Measurements from ENCODE around the gene PTPRG. TPM values are rescaled to one million over a fixed set of nuclear protein-coding genes. Genes with fewer than 3 reads are reported as not detected.

PTPRG gene
- total RNA-seq, 4 donors from 2014 or later, result 11.0 to 18.5 (median 14.9) TPM

DNA sequence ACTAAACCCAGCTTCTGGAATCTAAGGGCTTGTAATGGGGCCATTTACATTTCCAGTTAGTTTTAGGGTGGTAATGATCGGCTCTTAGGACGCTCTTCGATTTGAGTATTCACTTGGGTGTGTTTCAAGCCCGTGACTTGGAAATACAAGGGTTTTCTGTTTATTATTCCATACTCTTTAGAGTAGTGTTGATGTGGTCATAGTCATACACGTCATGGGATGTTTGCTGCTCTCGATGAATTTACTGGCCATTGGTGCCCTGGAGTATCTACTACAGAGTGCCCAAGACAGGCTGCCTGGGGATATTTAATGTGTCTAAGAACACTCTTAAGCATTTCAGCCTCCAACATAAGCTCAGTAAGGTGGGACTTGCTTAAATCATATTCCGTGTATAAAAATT, 64.1 kb downstream of the PTPRG start:
- Histone ChIP-seq H3K27ac (no peak overlapping the region), H3K4me1 (peaks cover 4% of the 10 kb centered on the region), H3K27me3 (no peaks in the 10 kb centered on the region), H3K4me3 (no peak overlapping the region), H3K9me3 (no peaks in the 10 kb centered on the region), H3K36me3 (no peaks in the 10 kb centered on the region)
- TF ChIP-seq, protein P1, sequence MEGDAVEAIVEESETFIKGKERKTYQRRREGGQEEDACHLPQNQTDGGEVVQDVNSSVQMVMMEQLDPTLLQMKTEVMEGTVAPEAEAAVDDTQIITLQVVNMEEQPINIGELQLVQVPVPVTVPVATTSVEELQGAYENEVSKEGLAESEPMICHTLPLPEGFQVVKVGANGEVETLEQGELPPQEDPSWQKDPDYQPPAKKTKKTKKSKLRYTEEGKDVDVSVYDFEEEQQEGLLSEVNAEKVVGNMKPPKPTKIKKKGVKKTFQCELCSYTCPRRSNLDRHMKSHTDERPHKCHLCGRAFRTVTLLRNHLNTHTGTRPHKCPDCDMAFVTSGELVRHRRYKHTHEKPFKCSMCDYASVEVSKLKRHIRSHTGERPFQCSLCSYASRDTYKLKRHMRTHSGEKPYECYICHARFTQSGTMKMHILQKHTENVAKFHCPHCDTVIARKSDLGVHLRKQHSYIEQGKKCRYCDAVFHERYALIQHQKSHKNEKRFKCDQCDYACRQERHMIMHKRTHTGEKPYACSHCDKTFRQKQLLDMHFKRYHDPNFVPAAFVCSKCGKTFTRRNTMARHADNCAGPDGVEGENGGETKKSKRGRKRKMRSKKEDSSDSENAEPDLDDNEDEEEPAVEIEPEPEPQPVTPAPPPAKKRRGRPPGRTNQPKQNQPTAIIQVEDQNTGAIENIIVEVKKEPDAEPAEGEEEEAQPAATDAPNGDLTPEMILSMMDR (IDR thresholded peaks at IDR 0.05), result no peak
- TF ChIP-seq EP300 (IDR thresholded peaks at IDR 0.05) (no peak), POLR2AphosphoS5 (IDR thresholded peaks at IDR 0.05) (no peak), POLR2A (IDR thresholded peaks at IDR 0.05) (no peak)
- DNase-seq (ENCODE audit: low spot score in 2 of 2), result no peak
- WGBS, result 92% methylated on average over 7 of the region's 7 CpGs

DNA sequence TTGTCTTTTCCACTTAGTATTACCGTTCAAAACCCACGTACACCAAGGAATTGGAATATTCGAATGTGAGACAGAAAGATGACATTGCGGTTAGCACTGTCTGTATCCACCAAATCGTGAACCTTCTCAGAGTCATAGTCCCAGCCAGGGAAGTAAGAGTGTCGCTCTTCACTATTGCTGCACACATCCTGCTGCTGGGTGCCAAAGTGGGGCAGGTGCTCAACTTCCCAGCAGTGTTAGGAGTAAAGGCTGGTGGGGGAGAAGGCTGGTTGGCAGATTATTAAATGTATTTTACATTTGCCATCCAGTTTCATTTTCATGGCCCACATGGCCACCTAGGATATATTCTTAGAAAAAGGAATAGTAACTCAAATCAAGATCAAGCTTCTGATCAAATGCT, 65.1 kb downstream of the PTPRG start:
- H3K36me3 ChIP-seq, result no peaks in the 10 kb centered on the region
- no peak overlapping the region for H3K4me3 ChIP-seq
- TF ChIP-seq POLR2A (IDR thresholded peaks at IDR 0.05), result no peak
- no peaks in the 10 kb centered on the region for H3K9me3 ChIP-seq
- H3K4me1 ChIP-seq, result peaks cover 4% of the 10 kb centered on the region
- no peaks in the 10 kb centered on the region for H3K27me3 ChIP-seq
- 86% methylated on average over 6 of the region's 6 CpGs for WGBS
- no peak overlapping the region for H3K27ac ChIP-seq
- no peak for DNase-seq (ENCODE audit: low spot score in 2 of 2)

DNA sequence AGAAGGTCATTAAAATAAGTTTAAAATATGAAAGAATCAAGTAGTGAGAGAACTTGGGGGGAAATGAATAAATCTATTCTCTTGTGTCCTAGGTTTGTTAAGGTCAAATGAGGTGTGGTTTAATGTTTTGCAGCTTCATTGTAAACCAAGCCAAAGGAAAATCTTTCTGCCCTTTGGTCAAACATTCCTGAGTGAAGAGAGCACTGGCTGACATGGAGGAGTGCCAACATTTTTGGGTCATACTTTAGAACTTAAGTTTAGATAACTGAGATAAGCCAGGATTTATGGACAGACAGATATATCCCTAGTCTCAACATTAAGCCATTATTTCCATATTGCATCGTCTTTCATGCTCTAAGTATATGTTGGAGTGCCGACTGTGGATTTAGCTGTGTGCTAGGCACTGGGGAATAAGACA, 66.4 kb downstream of the PTPRG start:
- 51% methylated on average over 2 of the region's 2 CpGs for WGBS
- Histone ChIP-seq H3K27me3 (no peaks in the 10 kb centered on the region), H3K27ac (no peak overlapping the region), H3K36me3 (no peaks in the 10 kb centered on the region), H3K4me1 (peaks cover 4% of the 10 kb centered on the region), H3K9me3 (no peaks in the 10 kb centered on the region), H3K4me3 (no peak overlapping the region)
- TF ChIP-seq POLR2AphosphoS5 (IDR thresholded peaks at IDR 0.05) (no peak), POLR2A (IDR thresholded peaks at IDR 0.05) (no peak), EP300 (IDR thresholded peaks at IDR 0.05) (no peak)
- TF ChIP-seq, protein P1 (IDR thresholded peaks at IDR 0.05), result no peak
- DNase-seq (ENCODE audit: low spot score in 2 of 2), result no peak

DNA sequence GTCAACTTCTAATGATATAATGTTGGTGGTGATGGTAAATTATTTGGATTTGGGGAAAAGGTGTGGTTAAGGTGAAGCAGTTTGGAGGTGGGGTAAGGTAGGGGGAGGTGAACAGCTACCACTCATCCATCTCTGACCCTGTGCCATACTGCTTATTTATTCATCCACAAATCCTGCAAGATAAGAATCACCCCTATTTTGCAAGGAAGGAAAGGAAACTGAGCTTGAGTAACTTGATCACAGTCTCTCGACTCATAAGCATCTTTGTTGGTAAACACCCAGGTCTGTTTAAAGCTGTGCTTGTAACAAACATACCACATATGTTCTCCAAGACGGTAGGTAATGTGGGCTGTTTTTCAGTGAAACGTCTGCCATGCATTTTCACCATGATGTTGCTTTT, 67.3 kb downstream of the PTPRG start:
- Histone ChIP-seq H3K9me3 (no peaks in the 10 kb centered on the region), H3K4me1 (peaks cover 4% of the 10 kb centered on the region), H3K36me3 (no peaks in the 10 kb centered on the region), H3K27ac (no peak overlapping the region), H3K27me3 (no peaks in the 10 kb centered on the region), H3K4me3 (no peak overlapping the region)
- 85% methylated on average over 3 of the region's 3 CpGs for WGBS
- DNase-seq (ENCODE audit: low spot score in 2 of 2), result no peak
- TF ChIP-seq POLR2AphosphoS5 (IDR thresholded peaks at IDR 0.05), result no peak

DNA sequence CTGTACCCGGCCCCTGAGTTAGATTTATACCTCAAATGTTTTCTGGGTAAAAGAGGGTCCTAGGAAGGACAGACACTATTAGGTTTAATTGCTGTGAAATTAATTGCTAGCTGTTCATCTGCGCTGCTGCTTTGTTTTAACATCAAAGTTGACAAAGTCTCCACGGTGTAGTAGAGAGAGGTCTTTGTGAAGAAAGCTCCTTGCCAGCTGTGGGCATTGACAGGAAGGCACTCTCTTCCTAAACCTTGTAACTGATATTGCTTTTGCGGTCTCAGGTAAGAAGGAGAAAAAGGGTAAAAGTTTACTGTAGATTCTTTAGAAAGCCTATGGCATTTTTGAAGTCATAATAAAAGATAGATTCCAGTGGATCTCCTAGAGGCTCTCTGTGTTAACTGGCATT, 68.1 kb downstream of the PTPRG start:
- Histone ChIP-seq H3K9me3 (no peaks in the 10 kb centered on the region), H3K4me1 (peaks cover 4% of the 10 kb centered on the region), H3K36me3 (no peaks in the 10 kb centered on the region), H3K4me3 (no peak overlapping the region), H3K27me3 (no peaks in the 10 kb centered on the region), H3K27ac (no peak overlapping the region)
- no peak for DNase-seq (ENCODE audit: low spot score in 2 of 2)
- TF ChIP-seq POLR2A (IDR thresholded peaks at IDR 0.05), result no peak
- TF ChIP-seq EP300 (IDR thresholded peaks at IDR 0.05), result no peak
- TF ChIP-seq POLR2AphosphoS5 (IDR thresholded peaks at IDR 0.05), result no peak
- TF ChIP-seq, protein P1 (IDR thresholded peaks at IDR 0.05), result no peak
- WGBS, result 95% methylated on average over 4 of the region's 4 CpGs

DNA sequence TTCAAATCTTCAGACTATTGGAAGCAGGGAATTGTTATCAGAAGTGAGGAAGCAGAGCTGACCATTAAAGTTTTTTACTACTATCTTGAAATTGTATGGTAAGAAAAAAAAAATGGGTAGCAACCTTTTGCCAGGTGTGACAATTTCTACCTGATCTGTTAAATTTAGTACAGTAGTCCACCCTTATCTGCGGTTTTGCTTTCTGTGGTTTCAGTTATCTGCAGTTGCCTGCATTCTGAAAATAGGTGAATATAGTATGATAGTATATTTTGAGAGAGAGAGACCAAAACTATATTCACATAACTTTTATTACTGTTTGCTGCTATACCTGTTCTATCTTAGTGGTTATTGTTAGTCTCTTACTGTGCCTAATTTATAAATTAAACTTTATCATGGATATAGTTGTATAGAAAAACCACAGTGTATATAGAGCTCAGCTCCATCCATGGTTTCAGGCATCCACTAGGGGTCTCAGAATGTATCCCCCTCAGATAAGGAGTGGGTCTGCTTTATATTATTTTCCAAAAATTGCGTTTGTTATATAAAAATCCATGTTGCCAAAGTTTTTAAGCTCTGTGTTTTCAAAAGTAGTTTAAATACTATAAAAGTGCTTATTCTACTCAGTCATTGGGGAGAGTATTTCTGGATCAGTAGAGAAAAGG, 69.9 kb downstream of the PTPRG start:
- no peak for TF ChIP-seq POLR2AphosphoS5 (IDR thresholded peaks at IDR 0.05)
- TF ChIP-seq POLR2A (IDR thresholded peaks at IDR 0.05), result no peak
- TF ChIP-seq, protein P1 (IDR thresholded peaks at IDR 0.05), result no peak
- no peak for TF ChIP-seq EP300 (IDR thresholded peaks at IDR 0.05)
- no peak overlapping the region for H3K4me3 ChIP-seq
- H3K27me3 ChIP-seq, result no peaks in the 10 kb centered on the region
- 91% methylated on average over 2 of the region's 2 CpGs for WGBS
- H3K36me3 ChIP-seq, result no peaks in the 10 kb centered on the region
- DNase-seq (ENCODE audit: low spot score in 2 of 2), result no peak
- H3K4me1 ChIP-seq, result peaks cover 4% of the 10 kb centered on the region
- no peak overlapping the region for H3K27ac ChIP-seq
- H3K9me3 ChIP-seq, result no peaks in the 10 kb centered on the region

Data from suprapubic skin (tissue), 4 donors.